ENCODE measurements around the gene LBX2.
"Not testable (repeated sequence)": the region's sequence is repeated elsewhere in the genome, so short reads cannot be mapped to it uniquely, and the experiment has no call there.

LBX2 gene

GRCh38 chr2:74481961-74482800, 17.2 kb downstream of the LBX2 start:
- DNase-seq: peak; percentile 47 to 54

GRCh38 chr2:74481431-74481830, 18.0 kb downstream of the LBX2 start:
- no peak for DNase-seq

- DNase-seq: no peak
These were observed 24.5 kb downstream of the LBX2 start for GRCh38 chr2:74474899-74475298.

DNA sequence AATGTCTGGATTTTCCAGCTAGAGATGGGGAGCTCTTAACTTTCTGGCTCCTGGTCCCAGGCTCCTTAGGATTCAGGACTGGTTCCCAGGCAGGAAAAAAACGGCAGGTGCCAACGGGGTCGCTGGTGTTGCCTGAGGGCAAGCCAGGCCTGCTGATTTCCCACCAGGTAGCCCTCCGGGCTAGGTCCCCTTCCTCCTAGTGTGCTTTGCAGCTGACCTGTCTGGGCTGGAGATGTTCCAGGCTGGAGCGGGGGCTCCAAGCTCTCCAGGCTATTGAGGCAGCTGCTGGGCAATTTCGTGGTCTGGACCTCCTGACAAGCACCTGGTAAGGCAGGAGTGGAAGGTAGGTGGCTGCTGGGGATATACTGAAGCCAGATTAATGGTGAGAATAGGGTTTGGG, 24.9 kb downstream of the LBX2 start:
- no peak for DNase-seq

DNA sequence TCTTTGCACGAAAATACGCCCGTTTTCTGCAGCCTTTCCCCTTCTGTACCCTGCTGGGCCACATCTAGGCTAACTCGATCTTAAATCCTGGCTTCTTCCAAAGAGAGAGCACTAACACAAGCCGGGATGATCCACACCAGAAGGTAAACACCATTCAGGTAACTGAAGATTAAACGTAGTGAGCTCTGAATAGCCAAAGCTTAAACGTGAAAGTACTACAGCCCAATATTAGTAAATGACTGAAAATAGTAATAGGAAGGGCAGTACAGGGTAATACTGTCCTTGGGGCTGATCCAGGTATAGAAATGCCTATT, 26.5 kb downstream of the LBX2 start:
- DNase-seq: no peak

- DNase-seq: peak; percentile 82 to 83
These were observed 27.1 kb downstream of the LBX2 start, which contains the start of gene MRPL53 for GRCh38 chr2:74472086-74472944. TSS of gene MRPL53 (minus strand) at chr2:74472680. CDS start at chr2:74472660, 20 bp downstream.

DNA sequence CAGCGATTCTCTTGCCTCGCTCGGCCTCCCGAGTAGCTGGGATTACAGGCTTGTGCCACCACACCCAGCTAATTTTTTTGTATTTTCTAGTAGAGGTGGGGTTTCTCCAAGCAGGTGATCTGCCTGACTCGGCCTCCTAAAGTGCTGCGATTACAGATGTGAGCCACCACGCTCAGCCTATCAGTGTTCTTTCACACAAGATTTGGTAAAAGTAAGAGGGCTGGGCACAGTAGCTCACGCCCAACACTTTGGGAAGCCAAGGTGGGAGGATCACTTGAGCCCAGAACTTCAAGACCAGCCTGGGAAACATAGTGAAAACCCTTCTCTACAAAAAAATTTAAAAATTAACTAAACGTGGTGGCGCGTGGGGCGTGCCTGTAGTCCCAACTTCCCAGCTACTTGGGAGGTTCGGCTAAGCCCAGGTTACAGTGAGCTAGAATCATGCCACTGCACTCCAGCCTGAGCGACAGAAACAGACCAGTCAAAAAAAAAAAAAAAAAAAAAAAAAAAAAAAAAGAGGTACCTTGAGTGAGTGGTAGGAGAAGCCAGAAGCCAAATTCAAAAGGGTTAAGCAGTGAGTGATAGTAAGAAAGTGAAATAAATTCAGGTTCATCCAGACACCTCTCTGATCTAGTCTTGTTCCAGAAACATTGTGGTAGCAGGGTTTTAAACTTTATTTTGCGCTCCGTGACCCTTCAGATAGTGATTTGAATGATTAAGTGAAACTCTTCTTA, 27.9 kb downstream of the LBX2 start:
- no peak for DNase-seq

DNA sequence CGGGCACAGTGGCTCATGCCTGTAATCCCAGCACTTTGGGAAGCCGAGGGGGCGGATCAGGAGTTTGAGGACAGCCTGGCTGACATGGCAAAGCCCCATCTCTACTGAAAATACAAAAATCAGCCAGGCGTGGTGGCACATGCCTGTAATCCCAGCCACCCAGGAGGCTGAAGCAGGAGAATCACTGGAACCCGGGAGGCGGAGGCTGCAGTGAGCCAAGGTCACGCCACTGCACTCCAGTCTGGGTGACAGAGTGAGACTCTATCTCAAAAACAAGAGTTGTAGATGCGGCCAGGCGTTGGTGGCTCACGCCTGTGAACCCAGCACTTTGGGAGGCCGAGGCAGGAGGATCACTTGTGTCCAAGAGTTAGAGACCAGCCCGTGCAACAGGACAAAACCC, 28.7 kb downstream of the LBX2 start:
- not testable (repeated sequence) for DNase-seq

- DNase-seq: no peak
These were observed 35.0 kb downstream of the LBX2 start for GRCh38 chr2:74464406-74464805.

DNA sequence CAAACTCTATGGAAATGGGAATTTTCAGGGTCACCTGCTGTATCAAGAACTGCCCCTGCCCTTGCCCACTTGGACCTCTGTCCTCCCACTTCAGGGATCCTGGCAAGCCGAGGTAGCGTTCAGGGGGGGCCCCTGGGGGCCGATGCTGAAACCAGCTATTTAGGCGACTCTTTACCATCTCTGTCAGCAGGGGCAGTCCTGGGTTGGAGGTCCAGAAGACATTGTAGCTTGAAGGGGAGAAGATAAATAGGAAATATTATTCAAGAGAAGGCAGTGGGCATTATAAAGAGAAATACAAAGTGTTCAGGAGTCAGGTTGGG, 36.7 kb downstream of the LBX2 start:
- DNase-seq: no peak

DNA sequence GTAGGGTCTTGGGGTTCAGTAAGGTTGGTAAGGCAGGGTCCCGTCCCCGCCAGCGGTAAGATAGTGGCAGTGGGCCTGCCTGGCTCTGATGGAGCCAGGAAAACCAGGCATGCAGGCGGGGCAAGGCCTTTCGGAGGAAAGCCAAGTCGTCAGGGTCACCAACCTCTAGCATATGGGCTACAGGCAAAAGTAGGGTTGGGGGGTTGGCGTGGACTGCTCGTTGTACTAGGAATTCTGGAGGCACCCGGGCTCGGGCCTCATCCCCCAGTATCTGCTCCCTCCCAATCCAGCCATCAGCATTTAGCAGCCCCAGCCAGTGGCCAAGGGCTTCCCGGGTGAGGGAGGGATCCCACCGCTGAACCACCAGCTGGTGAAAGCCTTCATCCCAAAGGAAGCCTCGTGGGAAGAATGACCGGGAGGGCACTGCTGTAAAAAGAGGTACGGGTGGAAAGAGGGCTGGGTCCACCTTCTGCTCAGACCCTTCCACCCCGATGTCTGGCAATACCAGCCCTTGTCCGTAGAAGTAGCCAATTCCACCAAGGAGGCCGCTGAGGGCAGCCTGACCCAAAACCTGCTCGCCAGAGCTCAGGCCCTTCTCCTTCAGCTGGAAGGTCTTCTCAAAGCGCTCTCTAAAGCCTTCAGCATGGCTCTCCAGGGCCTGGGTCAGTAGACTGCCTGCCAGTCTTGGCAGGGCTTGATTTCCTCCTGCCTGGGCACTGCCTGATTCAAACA, 37.2 kb downstream of the LBX2 start:
- no peak for DNase-seq

DNA sequence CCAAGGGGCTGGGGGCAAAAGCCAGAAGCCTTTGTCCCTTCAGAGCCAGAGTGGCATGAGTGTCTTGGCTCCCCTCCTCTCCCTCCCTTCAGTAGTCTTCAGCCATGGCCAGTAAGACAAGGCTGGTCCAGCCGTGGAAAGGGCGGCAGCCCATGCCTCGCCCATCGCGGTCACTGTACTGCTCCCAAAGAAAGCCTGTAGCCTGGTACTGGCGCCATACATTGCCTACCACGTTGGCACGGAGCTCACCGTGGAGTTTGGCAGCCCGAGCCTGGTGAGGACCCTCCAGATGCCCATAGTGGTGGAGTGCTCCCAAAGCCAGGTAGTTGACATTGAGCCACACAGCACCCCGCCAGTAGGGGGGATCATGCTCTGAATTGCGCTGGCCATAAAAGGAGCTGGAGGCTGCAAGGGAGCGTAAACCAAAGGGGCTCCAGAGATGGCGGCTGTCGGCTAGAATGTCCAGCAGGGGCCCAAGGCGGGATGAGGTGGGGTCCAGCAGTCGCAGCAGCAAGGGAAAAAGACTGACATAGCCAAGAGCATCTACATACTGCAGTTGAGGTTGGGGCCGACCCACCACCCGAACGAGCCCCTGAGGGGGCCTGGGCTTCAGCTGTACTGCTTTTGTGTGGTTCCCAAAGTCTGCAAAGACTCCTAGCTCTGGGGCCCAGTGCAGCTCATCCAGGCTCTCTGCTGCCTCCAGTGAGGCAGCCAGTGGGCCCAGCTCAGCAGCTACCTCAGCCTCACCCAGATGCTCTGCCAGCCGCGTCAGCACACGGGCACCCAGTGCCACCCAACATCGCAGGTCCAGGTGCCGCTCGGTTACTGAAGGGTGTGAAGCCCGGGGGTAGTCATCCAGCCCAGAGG, 38.0 kb downstream of the LBX2 start:
- no peak for DNase-seq

DNA sequence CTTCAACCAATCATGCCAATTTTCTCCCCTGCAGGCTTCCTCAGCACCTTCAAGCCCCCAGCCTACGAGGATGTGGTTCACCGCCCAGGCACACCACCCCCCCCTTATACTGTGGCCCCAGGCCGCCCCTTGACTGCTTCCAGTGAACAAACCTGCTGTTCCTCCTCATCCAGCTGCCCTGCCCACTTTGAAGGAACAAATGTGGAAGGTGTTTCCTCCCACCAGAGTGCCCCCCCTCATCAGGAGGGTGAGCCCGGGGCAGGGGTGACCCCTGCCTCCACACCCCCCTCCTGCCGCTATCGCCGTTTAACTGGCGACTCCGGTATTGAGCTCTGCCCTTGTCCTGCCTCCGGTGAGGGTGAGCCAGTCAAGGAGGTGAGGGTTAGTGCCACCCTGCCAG, 39.2 kb downstream of the LBX2 start:
- not testable (repeated sequence) for DNase-seq

GRCh38 chr2:74459503-74460118, 39.8 kb downstream of the LBX2 start:
- not testable (repeated sequence) for DNase-seq

- no peak for DNase-seq
These were observed 40.5 kb downstream of the LBX2 start for GRCh38 chr2:74458938-74459363.

DNA sequence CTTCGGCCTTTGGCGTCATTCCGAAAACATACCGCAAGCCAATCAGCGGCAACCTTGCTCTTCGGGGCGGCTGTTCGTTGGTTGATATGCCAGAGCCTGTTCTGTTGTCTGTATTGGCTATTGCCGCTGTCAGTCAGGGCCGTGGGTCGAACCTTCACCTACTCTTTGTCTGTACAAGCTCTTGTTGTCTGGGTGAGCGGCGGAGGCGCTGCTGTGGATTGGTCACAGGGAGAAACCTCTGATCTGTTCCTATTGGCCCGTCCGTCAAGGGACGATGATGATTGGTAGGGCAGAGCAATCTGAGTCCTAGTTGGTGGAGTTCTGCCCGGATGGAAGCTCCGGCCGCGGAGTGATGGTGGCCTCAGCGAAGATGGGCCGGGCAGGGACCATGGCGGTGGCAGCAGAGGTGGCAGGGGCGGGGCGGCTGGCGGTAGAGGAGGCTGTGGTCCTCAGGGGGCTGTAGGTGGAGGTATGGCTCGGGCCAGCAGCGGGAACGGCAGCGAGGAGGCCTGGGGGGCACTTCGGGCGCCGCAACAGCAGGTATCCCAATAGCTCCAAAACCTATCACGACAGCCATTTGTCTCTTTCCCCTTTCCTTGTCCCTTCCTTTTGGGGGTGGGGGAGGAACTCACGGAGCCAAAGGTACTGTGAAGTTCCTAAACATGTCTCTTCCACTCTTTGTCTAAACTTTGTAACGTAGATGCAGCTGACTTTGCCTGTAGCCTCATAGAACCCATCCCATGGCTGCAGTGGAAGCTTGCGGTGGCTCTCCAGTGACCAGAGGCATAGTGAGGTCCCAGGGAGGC, 41.1 kb downstream of the LBX2 start, which contains the start of gene WBP1:
TSS of gene WBP1 (plus strand) at position 307 of the 806 bp plus-strand sequence. CDS start at position 472, 165 bp downstream.
- peak; percentile 99 for DNase-seq

- no peak for DNase-seq
These were observed 41.8 kb downstream of the LBX2 start for GRCh38 chr2:74457549-74458131.

DNA sequence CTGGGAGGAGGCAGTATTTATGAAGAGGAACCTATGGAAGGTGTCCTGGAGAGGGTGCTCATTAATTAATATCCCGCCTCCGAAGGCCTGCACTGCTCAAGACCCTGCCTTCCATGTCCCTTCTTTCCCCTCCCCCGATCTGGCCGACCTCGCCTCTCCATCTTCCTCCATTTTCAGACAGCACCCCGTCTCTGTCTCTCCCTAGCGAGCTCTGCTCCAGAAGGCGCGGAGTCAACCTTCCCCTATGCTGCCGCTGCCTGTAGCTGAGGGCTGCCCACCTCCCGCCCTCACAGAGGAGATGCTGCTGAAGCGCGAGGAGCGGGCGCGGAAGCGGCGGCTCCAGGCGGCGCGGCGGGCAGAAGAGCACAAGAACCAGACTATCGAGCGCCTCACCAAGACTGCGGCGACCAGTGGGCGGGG, 42.3 kb downstream of the LBX2 start:
- DNase-seq: no peak

DNA sequence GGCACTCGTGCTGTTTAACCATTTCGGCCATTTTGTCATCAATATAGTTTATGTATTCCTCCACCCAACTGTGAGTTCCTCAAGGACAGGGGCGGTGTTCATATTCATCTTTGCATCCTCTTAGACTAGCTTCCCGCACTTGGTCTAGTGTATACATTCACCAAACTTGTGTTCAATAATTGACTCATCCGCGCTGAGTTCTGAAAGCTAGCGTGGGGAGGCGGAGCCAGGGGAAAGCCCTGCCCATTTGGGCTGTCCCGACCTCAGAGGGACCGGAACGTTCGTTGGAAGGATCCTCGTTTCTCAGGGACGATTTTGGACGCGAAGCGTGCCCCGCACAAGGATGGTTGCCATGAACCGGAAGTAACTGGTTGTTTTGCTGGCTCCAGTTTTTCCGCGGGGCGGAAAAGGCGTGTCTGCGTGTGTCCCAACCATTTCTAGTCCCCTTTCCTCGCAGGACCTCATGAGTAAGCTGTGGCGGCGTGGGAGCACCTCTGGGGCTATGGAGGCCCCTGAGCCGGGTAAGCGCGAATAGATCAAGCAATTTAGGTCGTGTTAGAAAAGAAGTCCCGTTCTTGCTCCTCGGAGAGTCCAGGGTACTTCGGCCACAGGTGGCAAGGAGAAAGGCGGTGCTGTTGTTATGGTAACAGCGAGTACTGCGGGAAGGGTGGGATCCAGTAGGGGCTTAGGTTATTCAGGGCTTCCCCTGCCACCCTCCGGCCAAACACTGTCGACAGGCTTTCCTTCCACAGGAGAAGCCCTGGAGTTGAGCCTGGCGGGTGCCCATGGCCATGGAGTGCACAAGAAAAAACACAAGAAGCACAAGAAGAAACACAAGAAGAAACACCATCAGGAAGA, 44.5 kb downstream of the LBX2 start, which contains the start of gene INO80B:
TSS of gene INO80B (plus strand) at position 434 of the 858 bp plus-strand sequence. CDS start at position 464, 30 bp downstream.
- DNase-seq: peak; percentile 94 to 95

Data from AML-193 (cell line).